Measurements from ENCODE around the gene FEZF1.

The FEZF1 gene

GRCh38 chr7:122260336-122260735 lies 44.2 kb downstream of the FEZF1 start:
- H3K27ac Mint-ChIP-seq = no peak overlapping the region
- H3K36me3 Mint-ChIP-seq (ENCODE audit: low read depth) = no peaks in the 10 kb centered on the region
- no peaks in the 10 kb centered on the region for H3K27me3 Mint-ChIP-seq
- H3K4me1 Mint-ChIP-seq (ENCODE audit: low read depth) = no peaks in the 10 kb centered on the region
- H3K9me3 Mint-ChIP-seq = peaks cover 7% of the 10 kb centered on the region
- no peak overlapping the region for H3K4me3 Mint-ChIP-seq

- H3K27ac Mint-ChIP-seq = no peak overlapping the region
- H3K4me1 Mint-ChIP-seq (ENCODE audit: low read depth) = no peaks in the 10 kb centered on the region
- H3K36me3 Mint-ChIP-seq (ENCODE audit: low read depth) = no peaks in the 10 kb centered on the region
- H3K4me3 Mint-ChIP-seq = no peak overlapping the region
- no peaks in the 10 kb centered on the region for H3K27me3 Mint-ChIP-seq
- H3K9me3 Mint-ChIP-seq = peaks cover 4% of the 10 kb centered on the region
Measured at GRCh38 chr7:122258971-122259370, 45.6 kb downstream of the FEZF1 start.

GRCh38 chr7:122257056-122257455 lies 47.5 kb downstream of the FEZF1 start:
- Mint-ChIP-seq H3K9me3 (no peaks in the 10 kb centered on the region), H3K36me3 (ENCODE audit: low read depth) (no peaks in the 10 kb centered on the region), H3K27me3 (no peaks in the 10 kb centered on the region), H3K4me1 (ENCODE audit: low read depth) (no peaks in the 10 kb centered on the region), H3K4me3 (no peak overlapping the region), H3K27ac (no peak overlapping the region)

- Mint-ChIP-seq H3K4me3 (no peak overlapping the region), H3K4me1 (ENCODE audit: low read depth) (no peaks in the 10 kb centered on the region), H3K27ac (no peak overlapping the region), H3K9me3 (no peaks in the 10 kb centered on the region), H3K36me3 (ENCODE audit: low read depth) (no peaks in the 10 kb centered on the region), H3K27me3 (no peaks in the 10 kb centered on the region)
Measured at GRCh38 chr7:122256046-122256445, 48.5 kb downstream of the FEZF1 start.

- Mint-ChIP-seq H3K36me3 (ENCODE audit: low read depth) (no peaks in the 10 kb centered on the region), H3K27ac (no peak overlapping the region), H3K4me3 (no peak overlapping the region), H3K4me1 (ENCODE audit: low read depth) (no peaks in the 10 kb centered on the region), H3K27me3 (no peaks in the 10 kb centered on the region), H3K9me3 (no peaks in the 10 kb centered on the region)
Measured at GRCh38 chr7:122255454-122255853, 49.1 kb downstream of the FEZF1 start.
